HUDEP-2 (cell line): ENCODE measurements around the gene MTCL1.

Experiments used
- DNase-seq, 76 experiments: peaks; one replicate each; lab custom pipeline; 2025; ENCODE audit not compliant: unreplicated experiment in 76 of 76; lab: John Stamatoyannopoulos, UW

The MTCL1 gene

DNA sequence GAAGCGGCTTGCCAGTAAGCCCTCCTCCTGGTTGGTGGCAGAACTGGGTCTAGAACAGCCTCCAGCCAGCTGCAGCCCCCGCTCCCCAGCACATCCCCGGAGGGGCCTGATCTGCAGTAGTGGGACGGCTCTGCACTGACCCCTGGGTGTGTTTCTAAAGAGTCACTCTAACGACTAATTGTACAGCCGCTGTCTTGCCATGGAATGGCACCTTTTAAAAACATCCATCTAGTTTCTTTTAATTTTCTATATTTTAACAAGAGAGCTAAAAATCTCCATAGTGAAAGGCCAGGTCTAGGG is 82.0 kb downstream of the MTCL1 start:
- no peak for DNase-seq

DNA sequence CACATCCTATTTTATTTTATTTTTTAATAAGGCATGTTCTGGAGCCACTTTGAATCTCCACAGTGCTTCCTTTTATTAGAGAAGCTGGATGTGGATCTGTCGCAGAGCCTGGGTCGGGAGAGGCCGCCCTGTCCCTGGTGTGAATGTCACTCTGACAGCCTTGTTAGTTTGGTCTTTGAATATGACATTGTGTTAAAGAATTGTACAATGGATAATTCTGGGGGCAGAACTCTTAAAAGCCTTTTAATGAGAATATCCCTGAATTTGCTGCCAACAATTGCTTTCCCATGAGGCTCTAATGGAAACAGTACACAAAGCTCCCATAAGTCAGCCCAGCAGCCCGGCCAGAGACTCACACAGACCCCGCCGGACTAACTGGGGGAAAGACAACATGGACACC is 82.4 kb downstream of the MTCL1 start:
- no peak for DNase-seq

GRCh38 chr18:8788503-8789429 is 83.4 kb downstream of the MTCL1 start:
- DNase-seq: no peak

DNA sequence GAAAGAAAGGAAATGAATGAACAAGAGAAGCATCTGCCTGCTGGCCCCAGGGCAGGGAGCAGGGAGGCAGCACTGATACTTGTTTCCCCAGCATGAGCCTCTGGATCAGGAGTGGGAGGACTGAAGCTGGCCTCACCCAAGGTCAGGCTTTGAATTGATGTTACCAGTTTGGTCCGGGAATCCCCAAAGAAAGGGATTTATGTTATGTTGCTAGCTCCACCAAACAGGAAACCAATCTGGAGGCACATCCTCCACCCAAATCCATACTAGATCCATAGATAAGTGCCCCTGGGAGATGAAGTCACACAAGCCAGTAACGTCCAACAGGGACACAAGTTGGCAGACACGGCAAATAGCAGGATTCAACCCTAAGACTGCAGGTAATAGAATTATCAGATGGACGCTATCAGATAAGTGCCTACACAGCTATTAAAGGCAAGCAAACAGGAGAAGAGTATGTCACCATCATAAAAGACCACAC is 85.9 kb downstream of the MTCL1 start:
- DNase-seq: no peak

DNA sequence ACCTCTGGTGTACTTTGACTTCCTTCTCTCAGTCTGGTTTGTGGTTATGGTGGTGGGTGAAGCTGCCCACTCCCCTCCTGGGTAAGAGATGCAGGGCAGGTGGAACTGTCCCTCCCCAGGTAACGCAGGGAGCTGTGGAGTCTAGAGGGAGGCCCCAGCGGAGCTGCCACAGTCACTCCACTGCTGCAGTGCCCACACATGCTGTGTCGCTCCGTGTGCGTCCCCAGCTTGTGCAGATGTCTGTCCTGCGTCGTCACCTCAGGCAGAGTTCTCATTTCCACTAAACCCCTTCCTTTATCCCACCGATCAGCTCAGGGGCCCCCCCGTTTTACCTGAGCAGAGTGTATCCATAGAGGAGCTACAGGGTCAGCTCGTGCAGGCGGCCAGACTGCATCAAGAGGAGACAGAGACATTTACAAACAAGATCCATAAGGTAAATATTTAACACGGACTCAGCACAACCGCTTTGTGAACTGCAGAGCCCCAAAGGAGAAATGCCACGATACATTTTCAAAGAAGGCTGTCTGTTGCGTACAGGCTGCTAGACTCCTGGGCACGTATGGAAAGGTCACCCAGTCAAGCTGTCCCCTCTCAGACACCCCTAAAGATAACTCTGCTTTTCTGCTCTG is 87.4 kb downstream of the MTCL1 start:
- no peak for DNase-seq

DNA sequence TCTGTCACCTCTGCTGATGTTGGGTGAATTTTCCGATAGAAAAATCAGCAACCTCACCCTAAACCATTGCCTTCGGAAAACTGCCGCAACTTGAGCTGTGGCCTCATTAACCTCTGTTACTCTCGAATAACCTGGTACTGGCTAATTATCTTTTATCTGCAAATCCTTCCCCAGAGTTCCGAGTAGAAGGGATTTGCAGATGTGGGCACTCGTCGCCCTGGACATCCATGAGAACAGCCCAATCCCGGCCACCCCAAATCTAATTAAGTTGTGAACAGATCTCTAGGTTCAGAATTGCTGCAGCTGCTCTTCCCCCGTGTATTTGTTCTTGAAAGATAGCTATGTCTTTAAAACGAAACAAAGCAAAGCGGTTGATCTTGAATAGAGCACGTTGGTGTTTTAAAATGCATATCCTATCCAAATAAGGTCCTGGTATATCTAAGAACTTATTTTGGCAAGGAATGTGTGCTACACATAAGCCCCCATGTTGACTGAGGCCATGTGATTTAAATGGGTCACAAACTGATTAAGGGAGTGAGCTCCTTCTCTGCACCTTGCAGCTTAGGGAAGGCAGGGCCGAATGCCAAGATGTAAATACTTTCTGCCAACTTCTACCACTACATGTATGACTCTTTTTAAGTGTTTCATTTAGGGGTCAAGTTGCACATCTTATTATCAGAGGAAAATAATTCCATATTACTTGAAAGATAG is 88.2 kb downstream of the MTCL1 start:
- no peak for DNase-seq

- peak in 2 of 76 experiments; percentile 8 to 21 for DNase-seq
Observed at GRCh38 chr18:8794156-8794933, 89.0 kb downstream of the MTCL1 start.

GRCh38 chr18:8794934-8795280 is 89.6 kb downstream of the MTCL1 start:
- DNase-seq: no peak

DNA sequence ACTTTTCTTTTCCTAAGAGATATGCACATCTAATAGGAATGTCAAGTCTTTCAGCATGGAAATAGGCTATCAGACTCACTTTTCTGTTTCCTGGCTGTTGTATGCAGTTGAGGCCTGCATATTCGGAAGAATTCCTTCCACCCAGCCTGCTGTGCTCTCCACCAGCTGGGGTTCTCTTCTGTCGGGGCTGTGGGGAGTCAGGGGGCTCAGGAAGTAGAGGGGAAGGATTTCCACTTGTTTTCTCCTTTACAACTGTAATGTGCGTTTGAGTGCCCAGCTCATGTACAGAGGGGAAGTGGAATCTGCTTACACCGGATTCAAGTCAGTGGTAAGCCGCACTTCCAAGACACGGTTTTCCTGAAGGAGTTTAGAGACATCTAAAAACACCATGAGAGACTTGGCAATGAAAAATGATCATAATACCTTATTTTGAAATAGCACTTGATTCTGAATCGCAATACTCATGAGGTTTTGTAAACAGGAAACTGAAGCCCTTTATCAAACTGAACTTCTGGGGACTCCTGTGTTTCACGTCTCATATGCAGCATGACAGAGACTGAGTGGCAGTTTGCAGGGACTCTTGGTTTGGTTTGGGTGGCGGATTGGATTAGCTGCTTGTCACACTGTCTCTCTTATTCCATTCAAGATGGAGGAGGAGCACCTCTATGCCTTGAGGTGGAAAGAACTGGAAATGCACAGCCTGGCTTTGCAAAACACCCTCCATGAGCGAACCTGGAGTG is 90.4 kb downstream of the MTCL1 start:
- DNase-seq: no peak

DNA sequence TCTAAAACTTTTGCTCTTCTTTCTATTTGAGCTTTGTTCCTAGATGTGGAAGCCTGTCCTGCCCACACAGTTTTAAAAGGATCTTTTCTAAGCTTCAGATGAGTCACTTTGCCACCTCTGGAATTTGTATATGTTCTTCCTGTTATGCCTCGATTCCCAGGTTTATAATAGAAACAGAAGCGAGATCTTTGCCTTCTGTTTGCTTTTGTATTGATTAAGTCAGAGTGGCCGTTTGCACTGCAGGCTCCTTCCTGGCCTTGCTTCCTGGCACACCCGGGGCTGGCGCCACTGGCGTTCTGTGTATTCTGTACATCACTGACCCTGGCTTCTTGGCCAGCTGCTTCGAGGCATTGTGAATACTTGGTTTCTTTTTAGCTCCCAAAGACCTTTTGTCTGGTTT is 91.8 kb downstream of the MTCL1 start:
- no peak for DNase-seq

GRCh38 chr18:8799001-8799400 is 93.6 kb downstream of the MTCL1 start:
- DNase-seq: peak in 4 of 76 experiments; percentile 7 to 37 (median 28)

GRCh38 chr18:8799596-8800441 is 94.5 kb downstream of the MTCL1 start:
- no peak for DNase-seq

DNA sequence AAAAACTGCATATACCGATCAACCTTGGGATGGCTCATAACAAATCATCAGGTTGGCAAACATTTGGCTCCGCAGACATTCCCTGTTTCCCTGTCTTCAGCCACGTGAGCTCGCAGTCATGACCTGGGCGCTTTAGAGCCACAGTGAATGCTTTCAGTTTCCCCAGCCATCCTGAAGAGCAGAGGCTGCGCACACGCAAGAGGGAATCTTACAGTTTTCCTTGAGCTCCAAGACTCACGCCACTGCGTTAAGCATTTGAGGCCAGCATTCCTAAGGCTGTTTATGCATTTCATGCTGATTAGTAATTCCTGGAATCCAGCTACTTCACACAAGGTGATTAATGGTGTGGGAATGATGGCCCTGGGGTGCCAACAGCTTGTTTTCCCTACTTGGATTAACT is 95.1 kb downstream of the MTCL1 start:
- DNase-seq: no peak

GRCh38 chr18:8800876-8801262 is 95.5 kb downstream of the MTCL1 start:
- no peak for DNase-seq

DNA sequence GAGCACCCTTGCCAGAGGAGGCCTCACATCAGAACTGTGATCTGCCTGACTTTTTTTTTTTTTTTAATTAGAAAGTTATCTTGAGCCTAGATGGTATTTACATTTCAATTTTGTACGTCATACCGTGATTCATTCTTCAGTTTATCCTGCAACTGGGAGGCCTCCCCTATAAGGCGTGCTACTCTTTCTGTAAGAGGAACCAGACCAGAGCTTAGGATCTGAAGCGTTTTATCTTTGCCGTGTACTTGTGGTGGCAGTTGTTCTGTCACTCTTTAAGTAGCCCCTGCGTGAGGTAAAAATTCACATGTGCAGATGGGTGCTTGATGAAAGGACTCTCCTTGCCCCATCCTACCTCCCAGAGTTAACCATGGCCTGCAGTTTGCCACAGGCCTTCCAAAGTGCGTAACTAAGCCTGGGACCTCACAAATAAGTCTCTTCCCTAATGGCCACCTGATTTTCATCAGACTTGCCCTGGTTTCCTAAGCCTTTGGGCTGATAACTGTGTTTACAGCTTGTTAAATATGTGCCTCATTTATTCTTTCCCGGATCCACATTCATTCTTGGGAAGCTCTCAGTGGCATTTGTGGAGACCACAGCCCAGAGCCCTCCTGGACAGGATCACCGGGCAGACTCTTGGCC is 96.0 kb downstream of the MTCL1 start:
- DNase-seq: no peak

- DNase-seq: no peak
Observed at GRCh38 chr18:8802017-8802672, 96.8 kb downstream of the MTCL1 start.

- no peak for DNase-seq
Observed at GRCh38 chr18:8803063-8803795, 97.9 kb downstream of the MTCL1 start.

DNA sequence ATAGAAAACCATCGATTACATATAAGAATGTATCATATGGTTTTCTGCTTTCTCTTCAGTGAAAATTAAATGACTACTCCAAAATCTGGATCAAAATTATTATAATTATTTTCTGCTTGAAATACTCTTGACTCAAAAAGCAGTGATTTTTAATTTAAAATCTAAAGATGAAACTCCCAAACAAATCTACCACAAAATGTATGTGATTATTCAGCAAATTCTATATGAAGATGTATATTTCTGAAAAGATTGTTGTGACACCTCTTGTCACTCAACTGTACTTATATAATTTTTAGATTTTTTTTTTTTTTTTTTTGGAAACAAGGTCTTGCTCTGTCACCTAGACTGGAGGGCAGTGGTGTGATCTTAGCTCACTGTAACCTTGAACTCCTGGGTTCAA is 98.6 kb downstream of the MTCL1 start:
- DNase-seq: no peak
